Natural killer cell (primary cell): Measurements from ENCODE around the gene OSCAR. TPM values are rescaled to one million over a fixed set of nuclear protein-coding genes. Genes with fewer than 3 reads are reported as not detected.

Experiments
- ATAC-seq, 3 donors: fragments of 150-1000 bp in 2 of 3; fragments of 200-7000 bp in 1 of 3; cut with Tn5 transposase; 1 replicate in 1 of 3; 2 replicates in 2 of 3; pipeline ENCODE4 v1.10.0; 2021; ENCODE audit warnings: mild to moderate bottlenecking in 2 of 3, moderate library complexity in 2 of 3
- DNase-seq, 2 donors: peaks; one replicate each; pipeline versions ENCODE4 v3.0.0 to v3.0.0-alpha.2; 2013 to 2021; ENCODE audit warnings: mixed read lengths in 1 of 2
- H3K27ac ChIP-seq: one replicate; pipeline ENCODE4 v1.5.1; 2013; ENCODE audit warnings: mild to moderate bottlenecking, low read length
- H3K27me3 ChIP-seq: one replicate; pipeline ENCODE4 v1.6.1; 2013; ENCODE audit warnings: low read length; ENCODE audit not compliant: control insufficient read depth, insufficient read depth
- H3K36me3 ChIP-seq: one replicate; pipeline ENCODE4 v1.6.1; 2013; ENCODE audit warnings: low read length; ENCODE audit not compliant: control insufficient read depth, insufficient read depth
- H3K4me1 ChIP-seq: one replicate; pipeline ENCODE4 v1.6.1; 2013; ENCODE audit warnings: low read length; ENCODE audit not compliant: control insufficient read depth, insufficient read depth
- H3K4me3 ChIP-seq: one replicate; pipeline ENCODE4 v1.5.1; 2013; ENCODE audit warnings: low read length
- H3K9me3 ChIP-seq: one replicate; pipeline ENCODE4 v1.6.1; 2013; ENCODE audit warnings: low read length; ENCODE audit not compliant: control insufficient read depth, insufficient read depth
- H3K27ac Mint-ChIP-seq, 2 donors: one replicate each; pipeline ENCODE4 v1.8.0; 2022; ENCODE audit warnings: mild to moderate bottlenecking in 2 of 2, mixed read lengths in 2 of 2, moderate library complexity in 1 of 2
- H3K27me3 Mint-ChIP-seq, 2 donors: one replicate each; pipeline ENCODE4 v1.8.0; 2022; ENCODE audit warnings: low read depth in 2 of 2, mixed read lengths in 2 of 2
- H3K36me3 Mint-ChIP-seq: one replicate; pipeline ENCODE4 v1.8.0; 2022; ENCODE audit warnings: mixed read lengths
- H3K4me1 Mint-ChIP-seq, 2 donors: one replicate each; pipeline ENCODE4 v1.8.0; 2022; ENCODE audit warnings: mixed read lengths in 2 of 2
- H3K4me3 Mint-ChIP-seq: one replicate; pipeline ENCODE4 v1.8.0; 2022; ENCODE audit warnings: mild to moderate bottlenecking, moderate library complexity, mixed read lengths
- H3K9me3 Mint-ChIP-seq, 2 donors: one replicate each; pipeline ENCODE4 v1.8.0; 2022; ENCODE audit warnings: mixed read lengths in 2 of 2
- CTCF ChIP-seq: fragments of 200-600 bp; IDR thresholded peaks from one replicate; pipeline ENCODE4 v1.8.0; 2022; ENCODE audit warnings: antibody characterized with exemption
- WGBS: methylation state at CpG from one replicate; pipeline ENCODE4 v1.1.7; 2013; ENCODE audit warnings: missing lambda C conversion rate; ENCODE audit not compliant: insufficient coverage; 5-methylcytosine and 5-hydroxymethylcytosine counted together
- intact Hi-C: fragments of 100-400 bp; cut with micrococcal nuclease; formaldehyde crosslinking; loops from one replicate; pipeline ENCODE4 v1.14.2; 2022
- total RNA-seq, 4 donors: library from RNA; stranded (reverse); fragments of 120-200 nt in 1 of 4; gene quantifications; one replicate each; pipeline versions ENCODE4 v1.2.3 to v1.2.4, GENCODE V29; 2013 to 2022

OSCAR gene
- total RNA-seq, 3 donors from 2014 or later (not counting 1 experiment from before 2014, with no cell fraction given), result 2.3 to 5.4 (median 4.4) TPM

- Histone ChIP-seq H3K36me3 (peaks cover 46% of the 10 kb centered on the region), H3K27ac (no peak overlapping the region), H3K4me1 (peaks cover 2% of the 10 kb centered on the region), H3K27me3 (no peaks in the 10 kb centered on the region), H3K4me3 (no peak overlapping the region), H3K9me3 (no peaks in the 10 kb centered on the region)
- WGBS, result 89% methylated on average over 6 of the region's 7 CpGs
- Mint-ChIP-seq H3K4me3 (no peak overlapping the region), H3K36me3 (no peaks in the 10 kb centered on the region), H3K27ac (no peak overlapping the region), H3K27me3 (no peaks in the 10 kb centered on the region), H3K4me1 (peaks cover 5 to 17% of the 10 kb centered on the region in 2 donors), H3K9me3 (no peaks in the 10 kb centered on the region)
- DNase-seq (no peak), ATAC-seq (no peak)
- TF ChIP-seq CTCF, result no peak
- intact Hi-C loops, result no loop called here
These were observed 7.9 kb upstream of the OSCAR start for GRCh38 chr19:54108496-54108895.

DNA sequence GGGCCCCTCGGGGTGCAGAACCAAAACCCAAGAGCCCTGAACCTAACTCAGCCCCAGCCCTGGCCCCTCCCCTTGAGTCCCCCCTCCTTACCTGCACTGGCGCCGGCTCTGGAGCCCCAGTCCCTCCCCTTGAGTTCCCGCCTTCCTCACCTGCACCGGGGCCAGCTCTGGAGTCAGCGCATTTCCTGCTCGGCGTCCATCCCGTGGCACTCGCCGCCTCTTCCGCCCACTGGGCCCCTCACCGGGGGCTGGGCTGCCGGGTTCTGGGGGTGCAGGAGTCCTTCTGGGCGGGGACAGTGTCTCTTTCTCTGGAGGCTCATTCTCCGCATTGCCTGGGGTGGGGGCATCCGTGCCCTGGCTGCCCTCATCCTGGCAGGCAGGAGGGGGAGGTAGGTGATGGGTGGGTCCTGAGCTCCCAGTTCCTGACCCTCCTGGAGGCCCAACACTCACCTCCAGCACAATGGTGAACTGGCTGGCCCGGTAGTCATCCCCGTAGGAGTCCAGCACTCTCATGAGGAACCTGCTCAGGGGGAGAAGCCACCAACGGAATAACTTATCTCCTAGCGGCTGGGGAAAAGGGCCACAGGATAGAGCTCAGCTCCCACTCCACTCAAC is 7.4 kb upstream of the OSCAR start:
- H3K27me3 Mint-ChIP-seq, result no peaks in the 10 kb centered on the region
- peaks cover 10 to 22% of the 10 kb centered on the region in 2 donors for H3K4me1 Mint-ChIP-seq
- H3K36me3 Mint-ChIP-seq, result no peaks in the 10 kb centered on the region
- ATAC-seq (no peak), DNase-seq (no peak)
- H3K4me3 Mint-ChIP-seq, result no peak overlapping the region
- 96% methylated on average over 21 of the region's 21 CpGs for WGBS
- H3K4me1 ChIP-seq, result peaks cover 7% of the 10 kb centered on the region
- no peak overlapping the region for H3K27ac ChIP-seq
- no peaks in the 10 kb centered on the region for H3K9me3 ChIP-seq
- TF ChIP-seq CTCF, result no peak
- intact Hi-C loops, result no loop called here
- no peaks in the 10 kb centered on the region for H3K9me3 Mint-ChIP-seq
- no peak overlapping the region for H3K27ac Mint-ChIP-seq
- H3K36me3 ChIP-seq, result peaks cover 46% of the 10 kb centered on the region
- no peak overlapping the region for H3K4me3 ChIP-seq
- no peaks in the 10 kb centered on the region for H3K27me3 ChIP-seq

DNA sequence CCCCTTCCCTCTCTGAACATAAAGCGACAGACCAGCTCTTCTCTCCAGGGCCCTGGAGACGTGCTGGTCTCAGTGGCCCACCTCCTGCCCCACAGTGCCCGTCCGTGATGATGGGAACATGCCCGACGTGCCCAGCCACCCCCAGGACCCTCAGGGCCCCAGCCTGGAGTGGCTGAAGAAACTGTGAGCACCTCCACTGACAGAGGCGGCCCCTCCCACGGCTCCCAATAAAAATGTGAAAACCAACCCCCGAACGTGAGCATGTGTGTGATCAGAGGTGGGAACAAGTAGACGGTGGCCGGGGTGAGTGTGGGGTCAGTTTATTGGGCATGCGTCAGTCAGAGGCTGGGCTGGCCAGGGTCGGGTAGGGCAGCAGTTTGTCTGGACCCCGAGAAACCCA is 6.1 kb upstream of the OSCAR start:
- Histone ChIP-seq H3K9me3 (no peaks in the 10 kb centered on the region), H3K4me1 (peaks cover 14% of the 10 kb centered on the region), H3K36me3 (peaks cover 46% of the 10 kb centered on the region), H3K27ac (no peak overlapping the region), H3K27me3 (no peaks in the 10 kb centered on the region), H3K4me3 (no peak overlapping the region)
- no peak overlapping the region for H3K4me3 Mint-ChIP-seq
- H3K4me1 Mint-ChIP-seq, result peaks cover 17 to 30% of the 10 kb centered on the region in 2 donors
- no peaks in the 10 kb centered on the region for H3K9me3 Mint-ChIP-seq
- H3K27ac Mint-ChIP-seq, result no peak overlapping the region
- H3K27me3 Mint-ChIP-seq, result no peaks in the 10 kb centered on the region
- WGBS, result 97% methylated on average over 15 of the region's 15 CpGs
- no peaks in the 10 kb centered on the region for H3K36me3 Mint-ChIP-seq
- TF ChIP-seq CTCF, result no peak
- no peak for DNase-seq
- no peak for ATAC-seq
- intact Hi-C loops, result no loop called here

DNA sequence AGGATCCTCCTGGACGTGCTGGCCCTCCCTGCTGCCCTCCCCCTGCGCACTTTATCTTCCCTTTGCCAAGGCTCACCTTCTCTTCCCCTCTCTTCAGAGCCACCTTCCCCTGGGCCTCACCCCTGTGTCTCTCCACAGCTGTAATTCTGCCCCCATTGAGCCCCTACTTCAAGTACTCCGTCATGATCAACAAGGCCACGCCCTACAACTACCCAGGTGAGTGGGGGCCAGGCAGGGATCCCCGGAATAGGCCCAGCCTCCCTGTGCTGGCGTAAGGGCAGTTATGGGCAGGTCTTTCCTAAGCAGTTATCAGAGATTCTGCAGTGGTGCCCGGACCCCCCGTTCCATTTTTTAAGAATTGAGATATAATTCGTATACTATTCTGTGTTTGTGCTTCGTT is 5.2 kb upstream of the OSCAR start:
- Mint-ChIP-seq H3K9me3 (no peaks in the 10 kb centered on the region), H3K27ac (peak overlapping the region in 1 of 2 donors; percentile 28), H3K4me1 (peaks cover 16 to 33% of the 10 kb centered on the region in 2 donors), H3K27me3 (no peaks in the 10 kb centered on the region), H3K36me3 (no peaks in the 10 kb centered on the region), H3K4me3 (no peak overlapping the region)
- ATAC-seq (no peak), DNase-seq (no peak)
- no peak for TF ChIP-seq CTCF
- peaks cover 44% of the 10 kb centered on the region for H3K36me3 ChIP-seq
- no peaks in the 10 kb centered on the region for H3K27me3 ChIP-seq
- H3K27ac ChIP-seq, result no peak overlapping the region
- H3K4me3 ChIP-seq, result no peak overlapping the region
- WGBS, result 98% methylated on average over 10 of the region's 10 CpGs
- H3K4me1 ChIP-seq, result peaks cover 14% of the 10 kb centered on the region
- no peaks in the 10 kb centered on the region for H3K9me3 ChIP-seq
- intact Hi-C loops, result no loop called here
